GM12878 (cell line): ENCODE results near the gene PIK3C2B. TPM values are rescaled to one million over a fixed set of nuclear protein-coding genes. Genes with fewer than 3 reads are reported as not detected.
A peak's percentile ranks its signal among the peaks of the same experiment; 100 is the strongest.

Experiments
- ATAC-seq: fragments of 200-7000 bp; cut with Tn5 transposase; 3 replicates; pipeline ENCODE4 v1.9.1; 2020; ENCODE audit warnings: mild to moderate bottlenecking, moderate library complexity
- BruUV-seq: library from RNA; stranded (reverse); fragments of 400-500 nt; replicated peaks from 2 replicates; lab custom pipeline; 2021; lab: Mats Ljungman, UMichigan
- CTCF ChIA-PET: fragments of 300-600 bp; sonication (Branson Sonifier 250); formaldehyde crosslinking; extraction: SDS; loops from one replicate; lab custom pipeline; 2021; ENCODE audit warnings: inconsistent platforms; lab: Yijun Ruan, JAX
- POLR2A ChIA-PET: fragments of 350-600 bp; formaldehyde crosslinking; extraction: SDS; loops from one replicate; lab custom pipeline; 2021; ENCODE audit warnings: inconsistent platforms; lab: Charles Lee
- RAD21 ChIA-PET: fragments of 300-600 bp; sonication (Branson Sonifier 250); formaldehyde crosslinking; loops from one replicate; lab custom pipeline; 2023; ENCODE audit warnings: antibody characterized with exemption; ENCODE audit not compliant: unreplicated experiment; lab: Charles Lee
- SMC1A ChIA-PET: fragments of 300-600 bp; sonication (Branson Sonifier 250); formaldehyde crosslinking; loops from one replicate; lab custom pipeline; 2023; ENCODE audit not compliant: unreplicated experiment, uncharacterized antibody; lab: Charles Lee
- DNase-seq: peaks from one replicate; pipeline ENCODE4 v3.0.0-alpha.2; 2011; ENCODE audit warnings: low read depth, low spot score
- FAIRE-seq: peaks from 3 replicates; lab custom pipeline; 2011; peaks lifted over from hg19 to GRCh38; lab: Jason Lieb, UNC
- H2AFZ ChIP-seq: 2 replicates; pipeline ENCODE4 v1.6.0; 2011; ENCODE audit warnings: low read depth, low read length, control low read depth; ENCODE audit not compliant: control insufficient read depth
- H3K27ac ChIP-seq: 2 replicates; pipeline ENCODE4 v1.5.1; 2011; ENCODE audit warnings: control low read depth; ENCODE audit not compliant: control insufficient read depth, insufficient read depth
- H3K27me3 ChIP-seq, 2 experiments: replicated peaks in 1 of 2; 2 replicates each; pipeline versions ENCODE4 v1.6.0 to v1.6.1; 2011; ENCODE audit warnings: low read length in 1 of 2; ENCODE audit not compliant: control insufficient read depth in 2 of 2, insufficient read depth in 2 of 2
- H3K36me3 ChIP-seq, 2 experiments: 2 replicates each; pipeline ENCODE4 v1.5.1; 2011; ENCODE audit warnings: low read length in 1 of 2; ENCODE audit not compliant: control insufficient read depth in 2 of 2, insufficient read depth in 2 of 2
- H3K4me1 ChIP-seq: 2 replicates; pipeline ENCODE4 v1.6.1; 2011; ENCODE audit warnings: mild to moderate bottlenecking, low read length, moderate library complexity, mixed read lengths; ENCODE audit not compliant: control insufficient read depth, insufficient read depth
- H3K4me2 ChIP-seq: 2 replicates; pipeline ENCODE4 v1.6.0; 2011; ENCODE audit warnings: control low read depth; ENCODE audit not compliant: control insufficient read depth, insufficient read depth
- H3K4me3 ChIP-seq: fragments of 200-600 bp; sonication (generic); 2 replicates; pipeline ENCODE4 v1.5.1; 2016
- H3K79me2 ChIP-seq: 2 replicates; pipeline ENCODE4 v1.6.0; 2011; ENCODE audit warnings: low read length; ENCODE audit not compliant: control insufficient read depth, insufficient read depth
- H3K9ac ChIP-seq: 2 replicates; pipeline ENCODE4 v1.8.0; 2011; ENCODE audit warnings: low read length, control low read depth, mixed read lengths; ENCODE audit not compliant: control insufficient read depth, insufficient read depth
- H3K9me3 ChIP-seq: replicated peaks from 3 replicates; pipeline ENCODE4 v1.5.1; 2011; ENCODE audit warnings: mild to moderate bottlenecking, low read length; ENCODE audit not compliant: control insufficient read depth, insufficient read depth
- H4K20me1 ChIP-seq: 2 replicates; pipeline ENCODE4 v1.6.0; 2011; ENCODE audit not compliant: control insufficient read depth, insufficient read depth
- NFYB ChIP-seq: IDR thresholded peaks from 2 replicates; pipeline ENCODE4 v1.6.1; 2011; ENCODE audit warnings: low read depth, mild to moderate bottlenecking, low read length, improper control_type of control experiment, moderate library complexity; ENCODE audit not compliant: insufficient read depth
- RAD21 ChIP-seq: IDR thresholded peaks from 2 replicates; pipeline ENCODE4 v1.6.1; 2011; ENCODE audit warnings: mild to moderate bottlenecking, low read depth, low read length, moderate library complexity; ENCODE audit not compliant: insufficient read depth
- RAD51 ChIP-seq: fragments of 450-650 bp; IDR thresholded peaks from 2 replicates; pipeline ENCODE4 v1.6.1; 2016; ENCODE audit warnings: moderate library complexity, mild to moderate bottlenecking, inconsistent platforms
- RB1 ChIP-seq: fragments of 450-650 bp; formaldehyde crosslinking; IDR thresholded peaks from 2 replicates; pipeline ENCODE4 v1.6.1; 2017; ENCODE audit warnings: mild to moderate bottlenecking, borderline replicate concordance
- RUNX3 ChIP-seq: IDR thresholded peaks from 2 replicates; pipeline ENCODE4 v1.6.1; 2012; ENCODE audit warnings: low read length, inconsistent platforms
- WGBS: methylation state at CpG from one replicate; pipeline ENCODE4 v1.1.6; 2016; ENCODE audit warnings: low lambda C conversion rate; ENCODE audit not compliant: insufficient replicate concordance, insufficient coverage; ENCODE audit errors: missing lambda C conversion rate; 5-methylcytosine and 5-hydroxymethylcytosine counted together
- in situ Hi-C: fragments of 300-500 bp; cut with MboI; formaldehyde crosslinking; loops from 9 replicates; pipeline ENCODE4 v1.14.3; 2018; ENCODE audit warnings: mixed read lengths
- intact Hi-C: fragments of 100-400 bp; cut with micrococcal nuclease; formaldehyde crosslinking; loops from one replicate; pipeline ENCODE4 v1.14.2; 2022; ENCODE audit not compliant: unreplicated experiment
- polyA plus RNA-seq, 11 experiments: library from polyadenylated mRNA; depleted of rRNA in 4 of 11; unstranded in 6 of 11; stranded (reverse) in 5 of 11; fragments of >200 nt; fragmentation: Nextera tagmentation in 4 of 11; fragmentation: Illumina TruSeq in 1 of 11; extraction: Ambion mirVana in 4 of 11; extraction: Trizol in 1 of 11; gene quantifications; 1 replicate in 1 of 11; 2 replicates in 10 of 11; pipeline versions ENCODE4 v1.2.1 to v1.2.3, GENCODE V29; 2011 to 2016; ENCODE audit warnings: inconsistent platforms in 2 of 11, missing spikeins in 2 of 11, low read depth in 1 of 11
- total RNA-seq, 4 experiments: library from RNA; depleted of rRNA in 3 of 4; stranded (reverse); fragments of >200 nt in 3 of 4; fragmentation: Illumina TruSeq in 1 of 4; extraction: Trizol in 1 of 4; gene quantifications; 2 replicates each; pipeline versions ENCODE4 v1.2.1 to v1.2.3, GENCODE V29; 2013 to 2021
- TF ChIP-seq, protein P1 (sequence below): fragments of 450-650 bp; IDR thresholded peaks from 2 replicates; pipeline ENCODE4 v1.6.1; 2017; ENCODE audit warnings: mild to moderate bottlenecking
- TF ChIP-seq, protein P2 (sequence below): fragments of 450-650 bp; IDR thresholded peaks from 2 replicates; pipeline ENCODE4 v1.6.1; 2017; ENCODE audit warnings: mild to moderate bottlenecking, moderate library complexity

PIK3C2B gene
- total and polyA plus RNA-seq, 10 of the 15 experiments (the other 5 are each of a cell fraction or from before 2014, with no cell fraction given) = 2.2 to 38.1 (median 11.4) TPM

DNA sequence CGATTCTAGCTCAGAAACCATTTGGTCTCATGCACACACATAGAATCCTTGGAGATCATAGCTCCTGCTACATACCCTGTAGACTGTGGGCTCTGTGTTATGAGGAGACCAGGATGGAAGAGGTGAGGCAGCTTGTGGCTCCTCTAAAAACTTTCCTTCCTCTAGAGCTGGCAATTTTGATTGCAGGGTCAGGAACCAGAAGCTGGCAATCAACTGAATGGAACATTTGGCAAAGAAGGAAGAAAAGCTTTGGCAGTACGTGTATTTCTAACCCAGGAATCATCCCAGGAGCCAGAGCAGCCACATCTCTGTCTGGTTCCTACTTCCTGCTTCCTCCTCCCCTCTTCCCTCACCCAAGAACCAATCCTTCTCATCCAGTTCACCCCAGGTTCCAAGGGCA is 15.7 kb downstream of the PIK3C2B start:
- H3K9ac ChIP-seq = no peak overlapping the region
- TF ChIP-seq RUNX3 (0 out of 2 replicates have a peak, but pooled peaks have one; percentile 9), RAD51 (no peak), NFYB (no peak), RB1 (no peak), RAD21 (no peak)
- TF ChIP-seq, protein P1, sequence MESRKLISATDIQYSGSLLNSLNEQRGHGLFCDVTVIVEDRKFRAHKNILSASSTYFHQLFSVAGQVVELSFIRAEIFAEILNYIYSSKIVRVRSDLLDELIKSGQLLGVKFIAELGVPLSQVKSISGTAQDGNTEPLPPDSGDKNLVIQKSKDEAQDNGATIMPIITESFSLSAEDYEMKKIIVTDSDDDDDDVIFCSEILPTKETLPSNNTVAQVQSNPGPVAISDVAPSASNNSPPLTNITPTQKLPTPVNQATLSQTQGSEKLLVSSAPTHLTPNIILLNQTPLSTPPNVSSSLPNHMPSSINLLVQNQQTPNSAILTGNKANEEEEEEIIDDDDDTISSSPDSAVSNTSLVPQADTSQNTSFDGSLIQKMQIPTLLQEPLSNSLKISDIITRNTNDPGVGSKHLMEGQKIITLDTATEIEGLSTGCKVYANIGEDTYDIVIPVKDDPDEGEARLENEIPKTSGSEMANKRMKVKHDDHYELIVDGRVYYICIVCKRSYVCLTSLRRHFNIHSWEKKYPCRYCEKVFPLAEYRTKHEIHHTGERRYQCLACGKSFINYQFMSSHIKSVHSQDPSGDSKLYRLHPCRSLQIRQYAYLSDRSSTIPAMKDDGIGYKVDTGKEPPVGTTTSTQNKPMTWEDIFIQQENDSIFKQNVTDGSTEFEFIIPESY = no peak
- TF ChIP-seq, protein P2, sequence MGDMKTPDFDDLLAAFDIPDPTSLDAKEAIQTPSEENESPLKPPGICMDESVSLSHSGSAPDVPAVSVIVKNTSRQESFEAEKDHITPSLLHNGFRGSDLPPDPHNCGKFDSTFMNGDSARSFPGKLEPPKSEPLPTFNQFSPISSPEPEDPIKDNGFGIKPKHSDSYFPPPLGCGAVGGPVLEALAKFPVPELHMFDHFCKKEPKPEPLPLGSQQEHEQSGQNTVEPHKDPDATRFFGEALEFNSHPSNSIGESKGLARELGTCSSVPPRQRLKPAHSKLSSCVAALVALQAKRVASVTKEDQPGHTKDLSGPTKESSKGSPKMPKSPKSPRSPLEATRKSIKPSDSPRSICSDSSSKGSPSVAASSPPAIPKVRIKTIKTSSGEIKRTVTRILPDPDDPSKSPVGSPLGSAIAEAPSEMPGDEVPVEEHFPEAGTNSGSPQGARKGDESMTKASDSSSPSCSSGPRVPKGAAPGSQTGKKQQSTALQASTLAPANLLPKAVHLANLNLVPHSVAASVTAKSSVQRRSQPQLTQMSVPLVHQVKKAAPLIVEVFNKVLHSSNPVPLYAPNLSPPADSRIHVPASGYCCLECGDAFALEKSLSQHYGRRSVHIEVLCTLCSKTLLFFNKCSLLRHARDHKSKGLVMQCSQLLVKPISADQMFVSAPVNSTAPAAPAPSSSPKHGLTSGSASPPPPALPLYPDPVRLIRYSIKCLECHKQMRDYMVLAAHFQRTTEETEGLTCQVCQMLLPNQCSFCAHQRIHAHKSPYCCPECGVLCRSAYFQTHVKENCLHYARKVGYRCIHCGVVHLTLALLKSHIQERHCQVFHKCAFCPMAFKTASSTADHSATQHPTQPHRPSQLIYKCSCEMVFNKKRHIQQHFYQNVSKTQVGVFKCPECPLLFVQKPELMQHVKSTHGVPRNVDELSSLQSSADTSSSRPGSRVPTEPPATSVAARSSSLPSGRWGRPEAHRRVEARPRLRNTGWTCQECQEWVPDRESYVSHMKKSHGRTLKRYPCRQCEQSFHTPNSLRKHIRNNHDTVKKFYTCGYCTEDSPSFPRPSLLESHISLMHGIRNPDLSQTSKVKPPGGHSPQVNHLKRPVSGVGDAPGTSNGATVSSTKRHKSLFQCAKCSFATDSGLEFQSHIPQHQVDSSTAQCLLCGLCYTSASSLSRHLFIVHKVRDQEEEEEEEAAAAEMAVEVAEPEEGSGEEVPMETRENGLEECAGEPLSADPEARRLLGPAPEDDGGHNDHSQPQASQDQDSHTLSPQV = no peak
- TF ChIP-seq, all 136 proteins: peak for 1
- H4K20me1 ChIP-seq = 0 out of 2 replicates have a peak, but pooled peaks cover 2% of the 10 kb centered on the region
- ChIA-PET SMC1A (interaction anchor here (0.8 to 18.3 kb wide), 12 partner anchors 9 to 324 kb away, joined by 3 to 408 read pairs (median 5); partner anchors contain the start of gene PIK3C2B), CTCF (interaction anchor here (0.8 to 39.0 kb wide), 7 partner anchors 9 to 328 kb away, joined by 4 to 2021 read pairs (median 10); partner anchors contain the start of genes MDM4 and PIK3C2B), RAD21 (interaction anchor here (0.5 to 12.9 kb wide), 10 partner anchors 9 to 328 kb away, joined by 3 to 267 read pairs (median 7); partner anchors contain the start of gene PIK3C2B), POLR2A (interaction anchor here (1.5 to 5.8 kb wide), 6 partner anchors 9 to 38 kb away, joined by 4 to 81 read pairs (median 12); partner anchors contain the start of genes MDM4 and PIK3C2B)
- H3K9me3 ChIP-seq = no peaks in the 10 kb centered on the region
- ATAC-seq (no peak), FAIRE-seq (no peak), DNase-seq (no peak)
- BruUV-seq = no TSS peak
- intact Hi-C loops = no loop called here
- no peak overlapping the region for H3K4me3 ChIP-seq
- peaks cover 45% of the 10 kb centered on the region for H3K4me1 ChIP-seq
- in situ Hi-C loops = no loop called here
- H3K4me2 ChIP-seq = no peak overlapping the region
- peaks cover 19% of the 10 kb centered on the region for H3K79me2 ChIP-seq
- 25% methylated on average over 2 of the region's 2 CpGs for WGBS
- no peaks in the 10 kb centered on the region for H3K27me3 ChIP-seq
- no peak overlapping the region for H3K27ac ChIP-seq
- peaks cover 0 to 4% of the 10 kb centered on the region in 2 experiments; a peak in 1 of 4 replicates for H3K36me3 ChIP-seq
- H2AFZ ChIP-seq = no peak overlapping the region
